ENCODE measurements around the gene E2F1.

DNA sequence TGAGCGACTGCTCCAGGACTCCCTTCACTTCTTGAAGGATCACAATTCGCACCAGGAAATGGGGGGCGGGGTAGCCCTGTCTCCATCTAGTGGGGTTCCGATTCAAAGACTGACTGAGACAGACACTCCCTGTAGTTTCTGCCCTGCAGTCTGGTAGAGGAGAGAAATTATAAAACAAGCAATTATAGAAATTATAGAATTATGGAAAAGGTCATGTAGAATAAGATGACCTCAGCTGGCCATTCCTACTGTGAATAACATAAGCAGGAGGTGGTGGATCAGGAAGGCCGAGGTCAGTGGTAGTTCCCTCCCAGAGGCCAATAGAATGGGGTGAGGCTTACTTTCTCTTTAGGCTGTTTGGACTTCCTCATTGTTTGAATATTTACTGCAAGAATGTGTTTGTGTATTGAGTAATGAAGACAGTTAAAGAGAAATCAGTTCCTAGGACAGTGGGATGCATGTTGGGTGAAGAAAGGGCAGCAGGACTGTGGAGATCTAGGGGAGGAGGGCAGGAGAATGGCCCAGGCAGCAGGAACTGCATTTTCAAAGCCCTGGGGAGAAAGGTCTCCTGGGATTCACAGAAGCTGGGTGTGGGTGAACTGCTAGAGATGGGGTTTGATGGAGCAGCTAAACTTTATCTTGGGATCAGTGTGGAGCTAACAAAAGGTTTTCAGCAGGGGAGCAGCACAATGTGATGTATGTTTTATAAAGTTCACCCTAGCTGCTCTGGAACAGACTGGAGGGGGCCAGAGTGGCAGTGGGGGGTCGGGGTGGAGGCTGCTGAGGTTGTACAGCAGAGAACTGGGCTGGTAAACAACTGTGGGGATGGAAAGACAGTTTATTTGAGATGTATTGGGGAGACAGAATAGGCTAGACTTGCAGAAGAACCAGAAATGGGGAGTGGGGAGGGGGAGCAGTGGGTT, 47.7 kb upstream of the E2F1 start:
- TF ChIP-seq, protein P1, sequence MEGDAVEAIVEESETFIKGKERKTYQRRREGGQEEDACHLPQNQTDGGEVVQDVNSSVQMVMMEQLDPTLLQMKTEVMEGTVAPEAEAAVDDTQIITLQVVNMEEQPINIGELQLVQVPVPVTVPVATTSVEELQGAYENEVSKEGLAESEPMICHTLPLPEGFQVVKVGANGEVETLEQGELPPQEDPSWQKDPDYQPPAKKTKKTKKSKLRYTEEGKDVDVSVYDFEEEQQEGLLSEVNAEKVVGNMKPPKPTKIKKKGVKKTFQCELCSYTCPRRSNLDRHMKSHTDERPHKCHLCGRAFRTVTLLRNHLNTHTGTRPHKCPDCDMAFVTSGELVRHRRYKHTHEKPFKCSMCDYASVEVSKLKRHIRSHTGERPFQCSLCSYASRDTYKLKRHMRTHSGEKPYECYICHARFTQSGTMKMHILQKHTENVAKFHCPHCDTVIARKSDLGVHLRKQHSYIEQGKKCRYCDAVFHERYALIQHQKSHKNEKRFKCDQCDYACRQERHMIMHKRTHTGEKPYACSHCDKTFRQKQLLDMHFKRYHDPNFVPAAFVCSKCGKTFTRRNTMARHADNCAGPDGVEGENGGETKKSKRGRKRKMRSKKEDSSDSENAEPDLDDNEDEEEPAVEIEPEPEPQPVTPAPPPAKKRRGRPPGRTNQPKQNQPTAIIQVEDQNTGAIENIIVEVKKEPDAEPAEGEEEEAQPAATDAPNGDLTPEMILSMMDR (IDR thresholded peaks at IDR 0.05), result no peak
- TF ChIP-seq EP300 (IDR thresholded peaks at IDR 0.05), result no peak
- no peak for TF ChIP-seq POLR2A (IDR thresholded peaks at IDR 0.05; ENCODE audit: low read depth)

Data from esophagus muscularis mucosa (tissue), 4 donors.